Caco-2 (cell line): Measurements from ENCODE around the gene CFAP69. TPM values are rescaled to one million over a fixed set of nuclear protein-coding genes. Genes with fewer than 3 reads are reported as not detected.

ENCODE experiments used
- BruUV-seq: library from RNA; stranded (reverse); fragments of 400-500 nt; replicated peaks from 2 replicates; lab custom pipeline; 2021; lab: Mats Ljungman, UMichigan
- CTCF ChIA-PET: fragments of 300-600 bp; sonication (Branson Sonifier 250); formaldehyde crosslinking; loops from one replicate; lab custom pipeline; 2022; ENCODE audit warnings: antibody characterized with exemption; lab: Charles Lee
- POLR2A ChIA-PET: fragments of 300-600 bp; sonication (Branson Sonifier 250); formaldehyde crosslinking; loops from one replicate; lab custom pipeline; 2022; ENCODE audit warnings: antibody characterized with exemption; lab: Charles Lee
- DNase-seq, 2 experiments: peaks; one replicate each; pipeline versions ENCODE4 v3.0.0 to v3.0.0-alpha.2; 2020 to 2022
- H3K27me3 ChIP-seq: replicated peaks from 2 replicates; pipeline ENCODE4 v1.6.0; 2011; ENCODE audit warnings: low read length; ENCODE audit not compliant: control insufficient read depth, insufficient read depth
- H3K36me3 ChIP-seq: 2 replicates; pipeline ENCODE4 v1.5.1; 2011; ENCODE audit warnings: low read length; ENCODE audit not compliant: control insufficient read depth, insufficient read depth
- H3K4me1 ChIP-seq: fragments of 250-450 bp; sonication (Bioruptor Pico); 2 replicates; pipeline ENCODE4 v1.5.1; 2020; ENCODE audit warnings: mild to moderate bottlenecking
- H3K4me3 ChIP-seq: 2 replicates; pipeline ENCODE4 v1.5.1; 2011; ENCODE audit warnings: low read depth, mild to moderate bottlenecking, control low read depth, low read length
- H3K9me3 ChIP-seq: fragments of 250-450 bp; sonication (Bioruptor Pico); 2 replicates; pipeline ENCODE4 v1.5.1; 2020; ENCODE audit warnings: mild to moderate bottlenecking, moderate library complexity
- H3K27ac Mint-ChIP-seq: one replicate; pipeline ENCODE4 v1.8.0; 2022; ENCODE audit warnings: mixed read lengths; ENCODE audit not compliant: unreplicated experiment
- H3K27me3 Mint-ChIP-seq: one replicate; pipeline ENCODE4 v1.8.0; 2022; ENCODE audit warnings: mixed read lengths; ENCODE audit not compliant: insufficient read depth, unreplicated experiment
- H3K36me3 Mint-ChIP-seq: one replicate; pipeline ENCODE4 v1.8.0; 2022; ENCODE audit warnings: mild to moderate bottlenecking, mixed read lengths; ENCODE audit not compliant: insufficient read depth, unreplicated experiment
- H3K4me1 Mint-ChIP-seq: one replicate; pipeline ENCODE4 v1.8.0; 2022; ENCODE audit warnings: low read depth, mixed read lengths; ENCODE audit not compliant: unreplicated experiment
- H3K4me3 Mint-ChIP-seq: one replicate; pipeline ENCODE4 v1.8.0; 2022; ENCODE audit warnings: mild to moderate bottlenecking, moderate library complexity, mixed read lengths; ENCODE audit not compliant: unreplicated experiment
- H3K9me3 Mint-ChIP-seq: one replicate; pipeline ENCODE4 v1.8.0; 2022; ENCODE audit warnings: mixed read lengths; ENCODE audit not compliant: unreplicated experiment
- intact Hi-C: fragments of 100-400 bp; cut with micrococcal nuclease; formaldehyde crosslinking; loops from one replicate; pipeline ENCODE4 v1.10.0; 2022; ENCODE audit not compliant: unreplicated experiment
- total RNA-seq: library from RNA; stranded (reverse); gene quantifications from 2 replicates; pipeline ENCODE4 v1.2.3, GENCODE V29; 2022
- TF ChIP-seq, protein P1 (sequence below), 2 experiments: fragments of 200-600 bp in 1 of 2; IDR thresholded peaks; 1 replicate in 1 of 2; 2 replicates in 1 of 2; pipeline versions ENCODE4 v1.5.1 to v1.8.0; 2011 to 2022; ENCODE audit warnings: antibody characterized with exemption in 1 of 2, control low read depth in 1 of 2, inconsistent platforms in 1 of 2, low read depth in 1 of 2, low read length in 1 of 2, mild to moderate bottlenecking in 1 of 2, moderate library complexity in 1 of 2; ENCODE audit not compliant: insufficient read depth in 1 of 2, severe bottlenecking in 1 of 2, unreplicated experiment in 1 of 2

Gene CFAP69
- total RNA-seq, 1 experiment from 2014 or later, result 4.8 TPM

DNA sequence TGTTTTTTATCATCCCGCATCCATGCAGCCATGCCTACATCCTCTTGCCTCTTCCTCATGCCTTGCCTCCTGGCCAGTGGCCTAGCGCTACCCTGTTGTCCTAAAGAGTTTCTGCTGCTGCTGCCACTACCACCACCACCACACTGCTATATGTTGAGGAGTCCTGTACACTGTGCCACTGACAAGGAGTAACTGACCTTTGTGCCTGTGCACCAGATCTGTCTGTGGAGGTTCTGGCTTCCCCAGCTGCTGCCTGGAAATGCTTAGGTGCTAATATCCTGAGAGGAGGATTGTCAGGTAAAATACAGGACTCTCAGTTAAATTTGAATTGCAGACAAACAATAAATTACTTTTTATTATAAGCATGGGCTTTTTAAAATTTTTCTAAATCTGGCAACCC is 7.0 kb upstream of the CFAP69 start:
- Histone ChIP-seq H3K36me3 (no peaks in the 10 kb centered on the region), H3K4me3 (no peak overlapping the region), H3K27me3 (no peaks in the 10 kb centered on the region), H3K4me1 (peaks cover 17% of the 10 kb centered on the region), H3K9me3 (no peaks in the 10 kb centered on the region)
- Mint-ChIP-seq H3K4me3 (no peak overlapping the region), H3K9me3 (no peaks in the 10 kb centered on the region), H3K36me3 (no peaks in the 10 kb centered on the region), H3K27me3 (no peaks in the 10 kb centered on the region), H3K27ac (no peak overlapping the region), H3K4me1 (peaks cover 18% of the 10 kb centered on the region)
- ChIA-PET CTCF (no interaction called here), POLR2A (no interaction called here)
- DNase-seq, result no peak
- TF ChIP-seq, protein P1, sequence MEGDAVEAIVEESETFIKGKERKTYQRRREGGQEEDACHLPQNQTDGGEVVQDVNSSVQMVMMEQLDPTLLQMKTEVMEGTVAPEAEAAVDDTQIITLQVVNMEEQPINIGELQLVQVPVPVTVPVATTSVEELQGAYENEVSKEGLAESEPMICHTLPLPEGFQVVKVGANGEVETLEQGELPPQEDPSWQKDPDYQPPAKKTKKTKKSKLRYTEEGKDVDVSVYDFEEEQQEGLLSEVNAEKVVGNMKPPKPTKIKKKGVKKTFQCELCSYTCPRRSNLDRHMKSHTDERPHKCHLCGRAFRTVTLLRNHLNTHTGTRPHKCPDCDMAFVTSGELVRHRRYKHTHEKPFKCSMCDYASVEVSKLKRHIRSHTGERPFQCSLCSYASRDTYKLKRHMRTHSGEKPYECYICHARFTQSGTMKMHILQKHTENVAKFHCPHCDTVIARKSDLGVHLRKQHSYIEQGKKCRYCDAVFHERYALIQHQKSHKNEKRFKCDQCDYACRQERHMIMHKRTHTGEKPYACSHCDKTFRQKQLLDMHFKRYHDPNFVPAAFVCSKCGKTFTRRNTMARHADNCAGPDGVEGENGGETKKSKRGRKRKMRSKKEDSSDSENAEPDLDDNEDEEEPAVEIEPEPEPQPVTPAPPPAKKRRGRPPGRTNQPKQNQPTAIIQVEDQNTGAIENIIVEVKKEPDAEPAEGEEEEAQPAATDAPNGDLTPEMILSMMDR (IDR thresholded peaks at IDR 0.05; ENCODE audit: insufficient read depth in 1 of 2, low read depth in 1 of 2, low read length in 1 of 2, severe bottlenecking in 1 of 2, unreplicated experiment in 1 of 2), result no peak
- no TSS peak for BruUV-seq
- intact Hi-C loops, result no loop called here

DNA sequence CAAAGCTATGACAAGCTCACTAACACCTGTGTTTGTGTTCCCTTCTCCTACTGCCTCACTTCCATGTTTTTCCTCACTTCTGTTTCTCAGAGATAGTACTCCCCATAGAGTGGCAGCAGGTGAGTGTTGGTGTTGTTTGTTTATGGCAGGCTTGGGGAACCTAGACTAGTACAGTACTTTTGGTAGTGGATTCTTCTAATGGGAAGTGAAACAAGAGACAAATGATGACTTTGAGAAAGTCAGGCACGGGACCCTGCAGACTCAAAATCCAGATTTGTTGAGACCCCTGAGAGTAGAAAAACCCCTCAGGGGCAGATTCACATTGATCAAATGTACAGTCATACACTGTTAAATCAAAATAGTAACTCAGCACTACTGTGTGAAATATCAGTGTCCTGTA is 6.4 kb upstream of the CFAP69 start:
- Mint-ChIP-seq H3K36me3 (no peaks in the 10 kb centered on the region), H3K9me3 (no peaks in the 10 kb centered on the region), H3K27me3 (no peaks in the 10 kb centered on the region), H3K27ac (no peak overlapping the region), H3K4me3 (no peak overlapping the region), H3K4me1 (peaks cover 18% of the 10 kb centered on the region)
- no TSS peak for BruUV-seq
- ChIA-PET POLR2A (no interaction called here), CTCF (no interaction called here)
- TF ChIP-seq, protein P1 (IDR thresholded peaks at IDR 0.05; ENCODE audit: insufficient read depth in 1 of 2, low read depth in 1 of 2, low read length in 1 of 2, severe bottlenecking in 1 of 2, unreplicated experiment in 1 of 2), result no peak
- intact Hi-C loops, result no loop called here
- H3K4me3 ChIP-seq, result no peak overlapping the region
- H3K9me3 ChIP-seq, result no peaks in the 10 kb centered on the region
- peaks cover 23% of the 10 kb centered on the region for H3K4me1 ChIP-seq
- no peak for DNase-seq
- no peaks in the 10 kb centered on the region for H3K27me3 ChIP-seq
- no peaks in the 10 kb centered on the region for H3K36me3 ChIP-seq

DNA sequence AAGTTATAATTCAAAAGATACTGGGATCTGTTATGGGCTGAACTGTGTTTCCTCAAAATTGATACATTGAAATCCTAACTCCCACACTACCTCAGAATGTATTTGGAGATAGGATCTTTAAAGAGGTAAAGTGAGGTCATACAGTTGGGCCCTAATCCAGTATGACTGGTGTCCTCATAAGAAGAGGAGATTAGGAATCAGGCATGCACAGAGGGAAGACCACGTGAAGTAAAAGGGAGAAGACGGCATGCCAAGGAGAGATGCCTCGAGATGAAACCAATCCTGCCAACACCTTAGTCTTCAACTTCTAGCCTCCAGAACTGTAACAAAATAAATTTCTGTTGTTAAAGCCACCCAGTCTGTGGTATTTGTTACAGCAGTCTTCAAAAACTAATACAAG is 5.9 kb upstream of the CFAP69 start:
- no peak overlapping the region for H3K27ac Mint-ChIP-seq
- H3K9me3 Mint-ChIP-seq, result no peaks in the 10 kb centered on the region
- H3K27me3 Mint-ChIP-seq, result no peaks in the 10 kb centered on the region
- intact Hi-C loops, result no loop called here
- Histone ChIP-seq H3K4me1 (peaks cover 27% of the 10 kb centered on the region), H3K36me3 (no peaks in the 10 kb centered on the region), H3K9me3 (no peaks in the 10 kb centered on the region), H3K4me3 (no peak overlapping the region), H3K27me3 (no peaks in the 10 kb centered on the region)
- H3K4me1 Mint-ChIP-seq, result peaks cover 18% of the 10 kb centered on the region
- ChIA-PET CTCF (no interaction called here), POLR2A (no interaction called here)
- BruUV-seq, result no TSS peak
- no peaks in the 10 kb centered on the region for H3K36me3 Mint-ChIP-seq
- no peak overlapping the region for H3K4me3 Mint-ChIP-seq
- no peak for DNase-seq
- TF ChIP-seq, protein P1 (IDR thresholded peaks at IDR 0.05; ENCODE audit: insufficient read depth in 1 of 2, low read depth in 1 of 2, low read length in 1 of 2, severe bottlenecking in 1 of 2, unreplicated experiment in 1 of 2), result no peak
